T-helper 17 cell (primary cell): ENCODE measurements around the gene ZNF497. TPM values are rescaled to one million over a fixed set of nuclear protein-coding genes. Genes with fewer than 3 reads are reported as not detected.
A peak's percentile ranks its signal among the peaks of the same experiment; 100 is the strongest.

Experiments
- ATAC-seq: fragments of 150-1000 bp; cut with Tn5 transposase; 2 replicates; pipeline ENCODE4 v1.10.0; 2021; ENCODE audit warnings: mild to moderate bottlenecking, moderate library complexity
- DNase-seq, 3 donors: peaks; one replicate each; pipeline versions ENCODE4 v3.0.0 to v3.0.0-alpha.2; 2020 to 2021
- H3K9me3 ChIP-seq: one replicate; pipeline ENCODE4 v1.7.0; 2013; ENCODE audit warnings: low read length, mild to moderate bottlenecking; ENCODE audit not compliant: control insufficient read depth, poor library complexity, severe bottlenecking
- H3K27ac Mint-ChIP-seq: one replicate; pipeline ENCODE4 v1.8.0; 2022; ENCODE audit warnings: mild to moderate bottlenecking, moderate library complexity, mixed read lengths
- H3K27me3 Mint-ChIP-seq: one replicate; pipeline ENCODE4 v1.8.0; 2022; ENCODE audit warnings: mixed read lengths
- H3K36me3 Mint-ChIP-seq: one replicate; pipeline ENCODE4 v1.8.0; 2022; ENCODE audit warnings: low read depth, mixed read lengths
- H3K4me1 Mint-ChIP-seq: one replicate; pipeline ENCODE4 v1.8.0; 2022; ENCODE audit warnings: mild to moderate bottlenecking, mixed read lengths
- H3K4me3 Mint-ChIP-seq: one replicate; pipeline ENCODE4 v1.8.0; 2022; ENCODE audit warnings: mild to moderate bottlenecking, moderate library complexity, mixed read lengths
- total RNA-seq, 4 donors: library from RNA in 2 of 4; stranded (reverse) in 2 of 4; gene quantifications; one replicate each; pipeline ENCODE4 v1.2.3 and lab custom pipeline; 2022 to 2026

Gene ZNF497
- total RNA-seq, 2 donors from 2014 or later = 0.55 to 1.6 TPM

GRCh38 chr19:58338336-58338735, 24.2 kb downstream of the ZNF497 start:
- Mint-ChIP-seq H3K27ac (no peak overlapping the region), H3K36me3 (peaks cover 9% of the 10 kb centered on the region), H3K4me3 (no peak overlapping the region), H3K27me3 (no peaks in the 10 kb centered on the region), H3K4me1 (peaks cover 4% of the 10 kb centered on the region)
- H3K9me3 ChIP-seq = no peaks in the 10 kb centered on the region
- DNase-seq (no peak), ATAC-seq (no peak)

- Mint-ChIP-seq H3K36me3 (peaks cover 7% of the 10 kb centered on the region), H3K27ac (no peak overlapping the region), H3K27me3 (no peaks in the 10 kb centered on the region), H3K4me1 (peaks cover 5% of the 10 kb centered on the region), H3K4me3 (no peak overlapping the region)
- no peaks in the 10 kb centered on the region for H3K9me3 ChIP-seq
- ATAC-seq = no peak
- DNase-seq = no peak
Measured at GRCh38 chr19:58336820-58337219, 25.7 kb downstream of the ZNF497 start.

GRCh38 chr19:58336216-58336615, 26.3 kb downstream of the ZNF497 start:
- H3K4me1 Mint-ChIP-seq = peaks cover 5% of the 10 kb centered on the region
- H3K27me3 Mint-ChIP-seq = no peaks in the 10 kb centered on the region

GRCh38 chr19:58335630-58336029, 26.9 kb downstream of the ZNF497 start:
- no peak overlapping the region for H3K27ac Mint-ChIP-seq
- DNase-seq = no peak
- H3K27me3 Mint-ChIP-seq = no peaks in the 10 kb centered on the region
- H3K9me3 ChIP-seq = no peaks in the 10 kb centered on the region
- no peak for ATAC-seq
- H3K4me1 Mint-ChIP-seq = peaks cover 8% of the 10 kb centered on the region
- peaks cover 4% of the 10 kb centered on the region for H3K36me3 Mint-ChIP-seq
- no peak overlapping the region for H3K4me3 Mint-ChIP-seq

More at GRCh38 chr19:58336216-58336615, 26.3 kb downstream of the ZNF497 start:
- no peaks in the 10 kb centered on the region for H3K9me3 ChIP-seq
- Mint-ChIP-seq H3K27ac (no peak overlapping the region), H3K4me3 (no peak overlapping the region), H3K36me3 (peaks cover 5% of the 10 kb centered on the region)
- DNase-seq (no peak), ATAC-seq (no peak)

- DNase-seq = no peak
- peaks cover 6% of the 10 kb centered on the region for H3K4me1 Mint-ChIP-seq
Measured at GRCh38 chr19:58334691-58335249, 27.8 kb downstream of the ZNF497 start.

GRCh38 chr19:58332697-58333096, 29.9 kb downstream of the ZNF497 start:
- Mint-ChIP-seq H3K36me3 (no peaks in the 10 kb centered on the region), H3K4me1 (peaks cover 5% of the 10 kb centered on the region), H3K4me3 (no peak overlapping the region), H3K27ac (peak overlapping the region; percentile 29), H3K27me3 (no peaks in the 10 kb centered on the region)
- ATAC-seq = no peak
- DNase-seq = no peak
- no peaks in the 10 kb centered on the region for H3K9me3 ChIP-seq

More at GRCh38 chr19:58334691-58335249, 27.8 kb downstream of the ZNF497 start:
- peaks cover under 1% of the 10 kb centered on the region for H3K36me3 Mint-ChIP-seq
- no peak for ATAC-seq
- no peak overlapping the region for H3K27ac Mint-ChIP-seq
- H3K9me3 ChIP-seq = no peaks in the 10 kb centered on the region
- H3K4me3 Mint-ChIP-seq = no peak overlapping the region
- H3K27me3 Mint-ChIP-seq = no peaks in the 10 kb centered on the region

- Mint-ChIP-seq H3K4me3 (no peak overlapping the region), H3K27ac (no peak overlapping the region), H3K4me1 (peaks cover 5% of the 10 kb centered on the region), H3K36me3 (no peaks in the 10 kb centered on the region), H3K27me3 (no peaks in the 10 kb centered on the region)
- no peaks in the 10 kb centered on the region for H3K9me3 ChIP-seq
- DNase-seq (no peak), ATAC-seq (no peak)
Measured at GRCh38 chr19:58330458-58330857, 32.1 kb downstream of the ZNF497 start.

GRCh38 chr19:58328999-58329398, 33.6 kb downstream of the ZNF497 start:
- DNase-seq = no peak
- Mint-ChIP-seq H3K27ac (peak overlapping the region; percentile 49), H3K4me3 (no peak overlapping the region)

GRCh38 chr19:58326914-58327726, 35.4 kb downstream of the ZNF497 start, which contains the start of gene ZSCAN22:
ZSCAN22 (plus strand) TSS chr19:58326994; CDS start chr19:58334803, 7,809 bp downstream.
- H3K27me3 Mint-ChIP-seq = no peaks in the 10 kb centered on the region
- H3K4me3 Mint-ChIP-seq = no peak within 1 kb of the TSS
- no peak within 1 kb of the TSS for H3K27ac Mint-ChIP-seq
- ATAC-seq (peak; percentile 93), DNase-seq (peak; percentile 73 to 79 (median 75))
- peaks cover 2% of the 10 kb centered on the region for H3K36me3 Mint-ChIP-seq
- H3K4me1 Mint-ChIP-seq = peaks cover 4% of the 10 kb centered on the region
- no peaks in the 10 kb centered on the region for H3K9me3 ChIP-seq

More at GRCh38 chr19:58328999-58329398, 33.6 kb downstream of the ZNF497 start:
- no peaks in the 10 kb centered on the region for H3K9me3 ChIP-seq
- Mint-ChIP-seq H3K36me3 (no peaks in the 10 kb centered on the region), H3K27me3 (no peaks in the 10 kb centered on the region), H3K4me1 (peaks cover 5% of the 10 kb centered on the region)
- ATAC-seq = no peak

- ATAC-seq (peak; percentile 39), DNase-seq (no peak)
- Mint-ChIP-seq H3K27me3 (no peaks in the 10 kb centered on the region), H3K27ac (no peak overlapping the region), H3K4me3 (no peak overlapping the region), H3K4me1 (peaks cover 4% of the 10 kb centered on the region), H3K36me3 (peaks cover 2% of the 10 kb centered on the region)
- no peaks in the 10 kb centered on the region for H3K9me3 ChIP-seq
Measured at GRCh38 chr19:58326501-58326913, 36.0 kb downstream of the ZNF497 start.

GRCh38 chr19:58325311-58326022, 37.1 kb downstream of the ZNF497 start:
- H3K27me3 Mint-ChIP-seq = no peaks in the 10 kb centered on the region
- H3K36me3 Mint-ChIP-seq = peaks cover 2% of the 10 kb centered on the region
- H3K4me1 Mint-ChIP-seq = peaks cover under 1% of the 10 kb centered on the region
- DNase-seq (no peak), ATAC-seq (no peak)
- no peak overlapping the region for H3K4me3 Mint-ChIP-seq
- H3K9me3 ChIP-seq = no peaks in the 10 kb centered on the region
- no peak overlapping the region for H3K27ac Mint-ChIP-seq

GRCh38 chr19:58319241-58319640, 43.3 kb downstream of the ZNF497 start:
- no peak overlapping the region for H3K4me3 Mint-ChIP-seq
- DNase-seq (no peak), ATAC-seq (no peak)
- H3K36me3 Mint-ChIP-seq = peaks cover 5% of the 10 kb centered on the region
- no peaks in the 10 kb centered on the region for H3K27me3 Mint-ChIP-seq
- no peaks in the 10 kb centered on the region for H3K9me3 ChIP-seq
- H3K27ac Mint-ChIP-seq = no peak overlapping the region
- peaks cover 4% of the 10 kb centered on the region for H3K4me1 Mint-ChIP-seq

GRCh38 chr19:58318297-58318696, 44.3 kb downstream of the ZNF497 start:
- H3K9me3 ChIP-seq = no peaks in the 10 kb centered on the region
- H3K27ac Mint-ChIP-seq = no peak overlapping the region
- ATAC-seq (no peak), DNase-seq (no peak)
- H3K4me1 Mint-ChIP-seq = peaks cover 4% of the 10 kb centered on the region
- no peak overlapping the region for H3K4me3 Mint-ChIP-seq
- no peaks in the 10 kb centered on the region for H3K27me3 Mint-ChIP-seq
- peaks cover 5% of the 10 kb centered on the region for H3K36me3 Mint-ChIP-seq
